GM23338 (cell line): ENCODE data around the gene GALNT14.

Source experiments
- CREB1 ChIP-seq: fragments of 250-450 bp; sonication (Bioruptor Pico); IDR thresholded peaks from 2 replicates; pipeline ENCODE4 v1.5.0; 2020; ENCODE audit warnings: low read depth, mild to moderate bottlenecking, moderate library complexity
- EZH2 ChIP-seq: fragments of 200-600 bp; sonication (generic); IDR thresholded peaks from one replicate; pipeline ENCODE4 v1.8.0; 2017; ENCODE audit warnings: antibody characterized with exemption, mild to moderate bottlenecking, low read depth; ENCODE audit not compliant: unreplicated experiment
- EZH2phosphoT487 ChIP-seq: fragments of 200-600 bp; sonication (generic); IDR thresholded peaks from one replicate; pipeline ENCODE4 v1.8.1; 2018; ENCODE audit warnings: antibody characterized with exemption; ENCODE audit not compliant: unreplicated experiment
- NANOG ChIP-seq: IDR thresholded peaks from 2 replicates; pipeline ENCODE4 v1.6.1; 2016; ENCODE audit warnings: antibody characterized with exemption, borderline replicate concordance
- POLR2AphosphoS5 ChIP-seq: IDR thresholded peaks from 2 replicates; pipeline ENCODE4 v1.6.1; 2016; ENCODE audit warnings: antibody characterized with exemption, low read depth
- STAT1 ChIP-seq: IDR thresholded peaks from one replicate; pipeline ENCODE4 v1.6.1; 2016; ENCODE audit warnings: antibody characterized with exemption; ENCODE audit not compliant: unreplicated experiment
- ZNF114 ChIP-seq: fragments of 250-450 bp; sonication (Bioruptor Pico); IDR thresholded peaks from 2 replicates; pipeline ENCODE4 v1.5.0; 2020; ENCODE audit warnings: mild to moderate bottlenecking, moderate library complexity
- ZNF331 ChIP-seq: fragments of 250-450 bp; sonication (Bioruptor Pico); IDR thresholded peaks from 2 replicates; pipeline ENCODE4 v1.5.0; 2020; ENCODE audit warnings: low read depth, mild to moderate bottlenecking, moderate library complexity
- TF ChIP-seq, protein P1 (sequence below), 2 experiments: fragments of 200-600 bp in 1 of 2; sonication (generic) in 1 of 2; conservative IDR thresholded peaks; 2 replicates each; pipeline versions ENCODE4 v1.5.1 to v1.6.1; 2016 to 2017; ENCODE audit warnings: antibody characterized with exemption in 2 of 2, low read depth in 2 of 2, mild to moderate bottlenecking in 2 of 2, moderate library complexity in 1 of 2
- TF ChIP-seq, protein P2 (sequence below): IDR thresholded peaks from one replicate; pipeline ENCODE4 v1.6.1; 2018; ENCODE audit warnings: antibody characterized with exemption; ENCODE audit not compliant: unreplicated experiment
- TF ChIP-seq, protein P3 (sequence below): IDR thresholded peaks from 2 replicates; pipeline ENCODE4 v1.6.1; 2016; ENCODE audit warnings: antibody characterized with exemption

DNA sequence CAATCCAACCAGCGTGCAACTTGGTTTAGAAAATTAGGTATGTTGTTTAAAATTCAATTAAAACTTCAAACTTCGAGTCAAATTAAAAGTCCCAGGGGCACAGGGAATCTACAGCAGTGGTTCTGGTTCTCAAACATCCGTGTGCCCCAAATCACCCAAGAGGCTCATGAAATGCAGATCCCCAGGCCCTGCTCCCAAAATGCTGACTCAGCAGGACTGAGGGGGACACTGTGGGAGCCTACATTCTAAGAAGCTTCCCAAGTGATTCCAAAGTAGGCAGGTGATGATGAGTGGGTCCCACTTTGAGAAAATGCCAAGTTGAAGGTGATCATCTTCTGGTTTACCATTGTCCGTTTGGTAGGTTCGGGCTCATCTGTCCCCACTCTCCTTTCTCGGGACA, 82.3 kb downstream of the GALNT14 start:
- no peak for TF ChIP-seq POLR2AphosphoS5
- TF ChIP-seq EZH2: no peak
- TF ChIP-seq, protein P1, sequence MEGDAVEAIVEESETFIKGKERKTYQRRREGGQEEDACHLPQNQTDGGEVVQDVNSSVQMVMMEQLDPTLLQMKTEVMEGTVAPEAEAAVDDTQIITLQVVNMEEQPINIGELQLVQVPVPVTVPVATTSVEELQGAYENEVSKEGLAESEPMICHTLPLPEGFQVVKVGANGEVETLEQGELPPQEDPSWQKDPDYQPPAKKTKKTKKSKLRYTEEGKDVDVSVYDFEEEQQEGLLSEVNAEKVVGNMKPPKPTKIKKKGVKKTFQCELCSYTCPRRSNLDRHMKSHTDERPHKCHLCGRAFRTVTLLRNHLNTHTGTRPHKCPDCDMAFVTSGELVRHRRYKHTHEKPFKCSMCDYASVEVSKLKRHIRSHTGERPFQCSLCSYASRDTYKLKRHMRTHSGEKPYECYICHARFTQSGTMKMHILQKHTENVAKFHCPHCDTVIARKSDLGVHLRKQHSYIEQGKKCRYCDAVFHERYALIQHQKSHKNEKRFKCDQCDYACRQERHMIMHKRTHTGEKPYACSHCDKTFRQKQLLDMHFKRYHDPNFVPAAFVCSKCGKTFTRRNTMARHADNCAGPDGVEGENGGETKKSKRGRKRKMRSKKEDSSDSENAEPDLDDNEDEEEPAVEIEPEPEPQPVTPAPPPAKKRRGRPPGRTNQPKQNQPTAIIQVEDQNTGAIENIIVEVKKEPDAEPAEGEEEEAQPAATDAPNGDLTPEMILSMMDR (conservative IDR thresholded peaks at IDR 0.05; ENCODE audit: low read depth in 2 of 2): no peak
- TF ChIP-seq, protein P2, sequence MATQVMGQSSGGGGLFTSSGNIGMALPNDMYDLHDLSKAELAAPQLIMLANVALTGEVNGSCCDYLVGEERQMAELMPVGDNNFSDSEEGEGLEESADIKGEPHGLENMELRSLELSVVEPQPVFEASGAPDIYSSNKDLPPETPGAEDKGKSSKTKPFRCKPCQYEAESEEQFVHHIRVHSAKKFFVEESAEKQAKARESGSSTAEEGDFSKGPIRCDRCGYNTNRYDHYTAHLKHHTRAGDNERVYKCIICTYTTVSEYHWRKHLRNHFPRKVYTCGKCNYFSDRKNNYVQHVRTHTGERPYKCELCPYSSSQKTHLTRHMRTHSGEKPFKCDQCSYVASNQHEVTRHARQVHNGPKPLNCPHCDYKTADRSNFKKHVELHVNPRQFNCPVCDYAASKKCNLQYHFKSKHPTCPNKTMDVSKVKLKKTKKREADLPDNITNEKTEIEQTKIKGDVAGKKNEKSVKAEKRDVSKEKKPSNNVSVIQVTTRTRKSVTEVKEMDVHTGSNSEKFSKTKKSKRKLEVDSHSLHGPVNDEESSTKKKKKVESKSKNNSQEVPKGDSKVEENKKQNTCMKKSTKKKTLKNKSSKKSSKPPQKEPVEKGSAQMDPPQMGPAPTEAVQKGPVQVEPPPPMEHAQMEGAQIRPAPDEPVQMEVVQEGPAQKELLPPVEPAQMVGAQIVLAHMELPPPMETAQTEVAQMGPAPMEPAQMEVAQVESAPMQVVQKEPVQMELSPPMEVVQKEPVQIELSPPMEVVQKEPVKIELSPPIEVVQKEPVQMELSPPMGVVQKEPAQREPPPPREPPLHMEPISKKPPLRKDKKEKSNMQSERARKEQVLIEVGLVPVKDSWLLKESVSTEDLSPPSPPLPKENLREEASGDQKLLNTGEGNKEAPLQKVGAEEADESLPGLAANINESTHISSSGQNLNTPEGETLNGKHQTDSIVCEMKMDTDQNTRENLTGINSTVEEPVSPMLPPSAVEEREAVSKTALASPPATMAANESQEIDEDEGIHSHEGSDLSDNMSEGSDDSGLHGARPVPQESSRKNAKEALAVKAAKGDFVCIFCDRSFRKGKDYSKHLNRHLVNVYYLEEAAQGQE: no peak
- no peak for TF ChIP-seq CREB1
- no peak for TF ChIP-seq NANOG
- TF ChIP-seq STAT1: no peak
- TF ChIP-seq EZH2phosphoT487: no peak
- no peak for TF ChIP-seq ZNF114 (CRISPR knock-in tag)
- TF ChIP-seq, protein P3, sequence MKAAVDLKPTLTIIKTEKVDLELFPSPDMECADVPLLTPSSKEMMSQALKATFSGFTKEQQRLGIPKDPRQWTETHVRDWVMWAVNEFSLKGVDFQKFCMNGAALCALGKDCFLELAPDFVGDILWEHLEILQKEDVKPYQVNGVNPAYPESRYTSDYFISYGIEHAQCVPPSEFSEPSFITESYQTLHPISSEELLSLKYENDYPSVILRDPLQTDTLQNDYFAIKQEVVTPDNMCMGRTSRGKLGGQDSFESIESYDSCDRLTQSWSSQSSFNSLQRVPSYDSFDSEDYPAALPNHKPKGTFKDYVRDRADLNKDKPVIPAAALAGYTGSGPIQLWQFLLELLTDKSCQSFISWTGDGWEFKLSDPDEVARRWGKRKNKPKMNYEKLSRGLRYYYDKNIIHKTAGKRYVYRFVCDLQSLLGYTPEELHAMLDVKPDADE: no peak
- no peak for TF ChIP-seq ZNF331
